RWPE1 (cell line): Measurements from ENCODE around the gene NOS1AP.

Experiments
- CTCF ChIA-PET: fragments of 350-600 bp; sonication (Branson Sonifier 250); formaldehyde crosslinking; extraction: SDS; loops from one replicate; lab custom pipeline; 2021; lab: Yijun Ruan, JAX
- POLR2A ChIA-PET: fragments of 400-600 bp; formaldehyde crosslinking; extraction: SDS; loops from one replicate; lab custom pipeline; 2020; ENCODE audit warnings: antibody characterized with exemption; ENCODE audit not compliant: low non-redundant PET; lab: Yijun Ruan, JAX
- DNase-seq: peaks from one replicate; pipeline ENCODE4 v3.0.0; 2012; ENCODE audit warnings: low spot score
- H3K27ac ChIP-seq: fragments of 450-650 bp; 2 replicates; pipeline ENCODE4 v1.5.1; 2017
- CTCF ChIP-seq: fragments of 450-650 bp; conservative IDR thresholded peaks from 2 replicates; pipeline ENCODE4 v1.5.1; 2017; ENCODE audit warnings: low read depth, mild to moderate bottlenecking

NOS1AP gene

GRCh38 chr1:162147760-162148159, 78.3 kb downstream of the NOS1AP start:
- ChIA-PET POLR2A (no interaction called here), CTCF (interaction anchor here (0.6 to 0.9 kb wide), 2 partner anchors 128 to 287 kb away, joined by 3 read pairs; no protein-coding TSS in a partner anchor)
- no peak for TF ChIP-seq CTCF

GRCh38 chr1:162150112-162150511, 80.6 kb downstream of the NOS1AP start:
- ChIA-PET CTCF (no interaction called here), POLR2A (no interaction called here)
- no peak for TF ChIP-seq CTCF
- no peak for DNase-seq
- H3K27ac ChIP-seq = no peak overlapping the region

More at GRCh38 chr1:162147760-162148159, 78.3 kb downstream of the NOS1AP start:
- H3K27ac ChIP-seq = no peak overlapping the region
- no peak for DNase-seq

- ChIA-PET POLR2A (no interaction called here), CTCF (no interaction called here)
- DNase-seq = no peak
- no peak for TF ChIP-seq CTCF
- no peak overlapping the region for H3K27ac ChIP-seq
Observed at GRCh38 chr1:162151900-162152829, 82.7 kb downstream of the NOS1AP start.

GRCh38 chr1:162153374-162153773, 83.9 kb downstream of the NOS1AP start:
- no peak for DNase-seq
- CTCF ChIA-PET = no interaction called here
- POLR2A ChIA-PET = no interaction called here
- no peak for TF ChIP-seq CTCF
- no peak overlapping the region for H3K27ac ChIP-seq

- H3K27ac ChIP-seq = no peak overlapping the region
- DNase-seq = no peak
- TF ChIP-seq CTCF = no peak
- ChIA-PET POLR2A (no interaction called here), CTCF (no interaction called here)
Observed at GRCh38 chr1:162157469-162157868, 88.0 kb downstream of the NOS1AP start.

- POLR2A ChIA-PET = no interaction called here
- no peak for TF ChIP-seq CTCF
- H3K27ac ChIP-seq = no peak overlapping the region
- CTCF ChIA-PET = interaction anchor here (0.6 kb wide), 1 partner anchor 36 kb away, joined by 3 read pairs; no protein-coding TSS in a partner anchor
- no peak for DNase-seq
Observed at GRCh38 chr1:162158624-162159271, 89.3 kb downstream of the NOS1AP start.
